HCT116 (cell line): ENCODE data around the gene NAV1.

ENCODE experiments used
- ATF3 ChIP-seq: IDR thresholded peaks from 2 replicates; pipeline ENCODE4 v1.6.1; 2012
- CEBPB ChIP-seq: IDR thresholded peaks from 2 replicates; pipeline ENCODE4 v1.6.1; 2012; ENCODE audit warnings: low read depth
- CTCF ChIP-seq, 3 experiments: fragments of 200-600 bp in 1 of 3; sonication (generic) in 1 of 3; IDR thresholded peaks in 2 of 3; conservative IDR thresholded peaks in 1 of 3; 2 replicates each; pipeline ENCODE4 v1.5.1; 2012 to 2017; ENCODE audit warnings: low read depth in 2 of 3, low read length in 2 of 3, antibody characterized with exemption in 1 of 3, borderline replicate concordance in 1 of 3, control low read depth in 1 of 3, mild to moderate bottlenecking in 1 of 3, mixed read lengths in 1 of 3, mixed run types in 1 of 3, moderate library complexity in 1 of 3; ENCODE audit not compliant: insufficient read depth in 1 of 3
- POLR2A ChIP-seq: IDR thresholded peaks from 2 replicates; pipeline ENCODE4 v1.7.0; 2011; ENCODE audit warnings: borderline replicate concordance; ENCODE audit not compliant: insufficient read depth, insufficient read length; ENCODE audit errors: extremely low read depth
- SIN3A ChIP-seq: IDR thresholded peaks from 2 replicates; pipeline ENCODE4 v1.6.1; 2012; ENCODE audit warnings: low read depth
- ZFX ChIP-seq: fragments of 450-650 bp; IDR thresholded peaks from 2 replicates; pipeline ENCODE4 v1.6.1; 2017
- TF ChIP-seq, protein P1 (sequence below): IDR thresholded peaks from 2 replicates; pipeline ENCODE4 v1.6.1; 2012

DNA sequence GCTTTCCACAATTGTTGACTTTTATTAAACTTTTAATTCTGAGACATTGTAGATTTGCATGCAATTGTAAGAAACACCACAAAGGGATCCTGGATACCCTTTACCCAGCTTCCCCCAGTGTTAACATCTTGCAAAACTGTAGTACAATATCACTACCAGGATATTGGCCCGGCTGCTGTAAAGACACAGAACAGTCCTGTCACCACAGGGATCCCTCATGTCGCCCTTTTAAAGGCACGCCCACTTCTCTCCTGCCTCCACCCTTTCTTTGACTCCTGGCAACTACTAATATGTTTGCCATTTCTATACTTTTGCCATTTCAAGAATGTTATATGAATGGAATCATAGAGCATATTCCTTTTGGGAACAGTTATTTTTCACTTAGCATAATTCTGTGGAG lies 37.0 kb downstream of the NAV1 start:
- TF ChIP-seq, protein P1, sequence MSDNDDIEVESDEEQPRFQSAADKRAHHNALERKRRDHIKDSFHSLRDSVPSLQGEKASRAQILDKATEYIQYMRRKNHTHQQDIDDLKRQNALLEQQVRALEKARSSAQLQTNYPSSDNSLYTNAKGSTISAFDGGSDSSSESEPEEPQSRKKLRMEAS, result no peak
- no peak for TF ChIP-seq POLR2A
- TF ChIP-seq CTCF (IDR thresholded peaks at IDR 0.05 in 2 of 3, conservative IDR thresholded peaks at IDR 0.05 in 1 of 3; ENCODE audit: borderline replicate concordance in 1 of 3, insufficient read depth in 1 of 3, low read depth in 2 of 3, low read length in 2 of 3), result no peak
- TF ChIP-seq CEBPB, result no peak
- TF ChIP-seq ATF3, result no peak
- no peak for TF ChIP-seq SIN3A
- no peak for TF ChIP-seq ZFX
